SK-N-SH (cell line): ENCODE data around the gene PMP22. TPM values are rescaled to one million over a fixed set of nuclear protein-coding genes. Genes with fewer than 3 reads are reported as not detected.

Experiments
- CTCF ChIA-PET: fragments of 300-600, 350-600 bp; formaldehyde crosslinking; extraction: SDS; loops from one replicate; lab custom pipeline; 2021; lab: Yijun Ruan, JAX
- POLR2A ChIA-PET: fragments of 350-600 bp; sonication (Branson Sonifier 250); formaldehyde crosslinking; extraction: SDS; loops from one replicate; lab custom pipeline; 2020; ENCODE audit warnings: antibody characterized with exemption, inconsistent platforms; lab: Yijun Ruan, JAX
- DNase-seq: peaks from one replicate; pipeline ENCODE4 v3.0.0; 2012
- H2AFZ ChIP-seq: fragments of 200-600 bp; sonication (generic); 2 replicates; pipeline ENCODE4 v1.8.1; 2016; ENCODE audit warnings: antibody characterized with exemption, mild to moderate bottlenecking, low read depth
- H3F3A ChIP-seq: fragments of 200-600 bp; sonication (generic); replicated peaks from 2 replicates; pipeline ENCODE3; 2016; ENCODE audit warnings: antibody characterized with exemption, mild to moderate bottlenecking; ENCODE audit not compliant: insufficient read depth
- H3K27ac ChIP-seq, 2 experiments: fragments of 200-500 bp in 1 of 2; fragments of 200-600 bp in 1 of 2; sonication (Bioruptor generic) in 1 of 2; sonication (generic), shearing (Covaris generic) in 1 of 2; 2 replicates each; pipeline versions ENCODE4 v1.5.1 to v1.6.1; 2014 to 2016; ENCODE audit warnings: low read depth in 2 of 2, inconsistent platforms in 1 of 2, low read length in 1 of 2, mild to moderate bottlenecking in 1 of 2, mixed read lengths in 1 of 2
- H3K27me3 ChIP-seq: fragments of 200-600 bp; sonication (generic), shearing (Covaris generic); 2 replicates; pipeline ENCODE4 v1.6.1; 2016; ENCODE audit warnings: mixed run types; ENCODE audit not compliant: insufficient read depth
- H3K36me3 ChIP-seq, 2 experiments: fragments of 200-500 bp in 1 of 2; fragments of 200-600 bp in 1 of 2; sonication (Bioruptor generic) in 1 of 2; sonication (generic) in 1 of 2; replicated peaks in 1 of 2; 2 replicates each; pipeline versions ENCODE3 to v1.5.1; 2014 to 2016; ENCODE audit warnings: low read length in 1 of 2, mild to moderate bottlenecking in 1 of 2; ENCODE audit not compliant: insufficient read depth in 2 of 2, control insufficient read depth in 1 of 2
- H3K4me1 ChIP-seq, 2 experiments: fragments of 200-500 bp in 1 of 2; fragments of 200-600 bp in 1 of 2; sonication (Bioruptor generic) in 1 of 2; sonication (generic), shearing (Covaris generic) in 1 of 2; 2 replicates each; pipeline versions ENCODE4 v1.5.1 to v1.6.1; 2014 to 2016; ENCODE audit warnings: low read depth in 1 of 2, low read length in 1 of 2, mixed run types in 1 of 2; ENCODE audit not compliant: insufficient read depth in 2 of 2, control insufficient read depth in 1 of 2
- H3K4me2 ChIP-seq: fragments of 200-600 bp; sonication (generic), shearing (Covaris generic); 2 replicates; pipeline ENCODE4 v1.6.1; 2017; ENCODE audit warnings: mixed run types
- H3K4me3 ChIP-seq, 2 experiments: fragments of 200-500 bp in 1 of 2; fragments of 200-600 bp in 1 of 2; sonication (Bioruptor generic) in 1 of 2; sonication (generic), shearing (Covaris generic) in 1 of 2; 2 replicates each; pipeline versions ENCODE4 v1.5.1 to v1.8.1; 2014 to 2016; ENCODE audit warnings: low read depth in 2 of 2, inconsistent platforms in 1 of 2, low read length in 1 of 2, mild to moderate bottlenecking in 1 of 2, mixed read lengths in 1 of 2, moderate library complexity in 1 of 2
- H3K79me2 ChIP-seq: fragments of 200-600 bp; sonication (generic); 2 replicates; pipeline ENCODE4 v1.8.1; 2017; ENCODE audit warnings: mild to moderate bottlenecking; ENCODE audit not compliant: insufficient read depth
- H3K9ac ChIP-seq: fragments of 200-600 bp; sonication (generic); 2 replicates; pipeline ENCODE4 v1.6.1; 2017; ENCODE audit warnings: mixed run types
- H3K9me2 ChIP-seq: fragments of 200-600 bp; sonication (generic); 2 replicates; pipeline ENCODE4 v1.6.1; 2017; ENCODE audit warnings: mixed run types
- H3K9me3 ChIP-seq: fragments of 200-600 bp; sonication (generic); 2 replicates; pipeline ENCODE4 v1.6.1; 2017; ENCODE audit warnings: mixed run types, mild to moderate bottlenecking, moderate library complexity
- H4K20me1 ChIP-seq: fragments of 200-600 bp; sonication (generic); 2 replicates; pipeline ENCODE4 v1.6.1; 2017; ENCODE audit warnings: mild to moderate bottlenecking, mixed run types; ENCODE audit not compliant: insufficient read depth
- EZH2phosphoT487 ChIP-seq: fragments of 200-600 bp; sonication (generic); IDR thresholded peaks from 2 replicates; pipeline ENCODE4 v1.6.1; 2017; ENCODE audit warnings: low read depth, mixed run types, mild to moderate bottlenecking, antibody characterized with exemption, moderate library complexity, borderline replicate concordance
- FOSL2 ChIP-seq: IDR thresholded peaks from 2 replicates; pipeline ENCODE4 v1.4.0; 2012; ENCODE audit warnings: low read depth, mild to moderate bottlenecking, moderate library complexity, borderline replicate concordance
- FOXJ3 ChIP-seq: sonication (generic); formaldehyde crosslinking; IDR thresholded peaks from 2 replicates; pipeline ENCODE4 v1.5.1; 2020; ENCODE audit warnings: mild to moderate bottlenecking, missing genetic modification reagents
- FOXM1 ChIP-seq: IDR thresholded peaks from 2 replicates; pipeline ENCODE4 v1.4.0; 2012; ENCODE audit warnings: low read depth, mild to moderate bottlenecking
- GATA2 ChIP-seq: sonication (generic); formaldehyde crosslinking; IDR thresholded peaks from 2 replicates; pipeline ENCODE4 v1.5.0; 2020; ENCODE audit warnings: mild to moderate bottlenecking, missing genetic modification reagents
- NFIC ChIP-seq: IDR thresholded peaks from 2 replicates; pipeline ENCODE4 v1.4.0; 2012; ENCODE audit warnings: borderline replicate concordance
- RXRA ChIP-seq: IDR thresholded peaks from 2 replicates; pipeline ENCODE4 v1.4.0; 2012; ENCODE audit warnings: low read depth, mild to moderate bottlenecking, borderline replicate concordance
- SIN3A ChIP-seq: IDR thresholded peaks from 2 replicates; pipeline ENCODE4 v1.6.1; 2012; ENCODE audit warnings: low read depth, mild to moderate bottlenecking, low read length, moderate library complexity, borderline replicate concordance
- SMC3 ChIP-seq: IDR thresholded peaks from 2 replicates; pipeline ENCODE4 v1.6.1; 2012; ENCODE audit warnings: low read depth, low read length, improper control_type of control experiment
- TCF12 ChIP-seq: IDR thresholded peaks from 2 replicates; pipeline ENCODE4 v1.4.0; 2012
- YY1 ChIP-seq: IDR thresholded peaks from 2 replicates; pipeline ENCODE4 v1.4.0; 2012; ENCODE audit warnings: low read depth, mild to moderate bottlenecking
- WGBS: methylation state at CpG from one replicate; pipeline ENCODE4 v1.1.6; 2017; ENCODE audit warnings: low lambda C conversion rate; 5-methylcytosine and 5-hydroxymethylcytosine counted together
- polyA plus RNA-seq, 3 experiments: library from polyadenylated mRNA; depleted of rRNA; stranded (reverse); fragments of >200 nt; gene quantifications; 2 replicates each; pipeline ENCODE4 v1.2.3, GENCODE V29; 2012
- TF ChIP-seq, protein P1 (sequence below): IDR thresholded peaks from 2 replicates; pipeline ENCODE4 v1.4.0; 2012; ENCODE audit warnings: low read depth, borderline replicate concordance
- TF ChIP-seq, protein P2 (sequence below): IDR thresholded peaks from 2 replicates; pipeline ENCODE4; 2012

PMP22 gene
- polyA plus RNA-seq, 1 of the 3 experiments (the other 2 are of a cell fraction) = 82.5 TPM

DNA sequence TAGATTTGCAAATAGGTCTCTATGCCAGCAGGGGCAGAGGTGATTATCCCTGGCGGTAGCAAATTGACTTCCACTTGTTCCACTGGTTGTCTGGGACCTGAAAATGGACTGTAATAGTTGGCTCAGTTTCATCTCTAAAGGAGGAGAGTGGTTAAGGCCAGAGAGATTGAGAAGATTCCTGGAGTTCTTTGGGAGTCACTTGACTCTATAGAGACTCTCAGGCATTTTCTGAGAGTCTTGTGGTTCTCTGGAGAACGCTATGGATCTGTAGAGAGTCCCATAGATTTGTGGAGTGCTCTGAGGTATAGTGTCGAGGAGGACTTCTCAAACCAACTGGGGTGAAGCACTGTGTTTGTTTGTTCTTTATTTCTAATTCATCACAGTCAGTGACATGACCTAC, 8.9 kb upstream of the PMP22 start:
- Histone ChIP-seq H4K20me1 (no peaks in the 10 kb centered on the region), H3K4me3 (no peak overlapping the region), H3K4me1 (no peaks in the 10 kb centered on the region; a peak in 1 of 4 replicates), H3K9me3 (no peaks in the 10 kb centered on the region), H3K36me3 (no peaks in the 10 kb centered on the region), H2AFZ (no peak overlapping the region), H3F3A (no peaks in the 10 kb centered on the region), H3K4me2 (no peak overlapping the region), H3K9me2 (no peaks in the 10 kb centered on the region), H3K9ac (no peak overlapping the region), H3K27ac (no peak overlapping the region), H3K79me2 (no peaks in the 10 kb centered on the region), H3K27me3 (no peaks in the 10 kb centered on the region)
- ChIA-PET CTCF (interaction anchor here (1.0 to 1.2 kb wide), 2 partner anchors 11 to 16 kb away, joined by 3 read pairs; no protein-coding TSS in a partner anchor), POLR2A (no interaction called here)
- TF ChIP-seq EZH2phosphoT487 (no peak), RXRA (no peak), FOXJ3 (CRISPR knock-in tag) (no peak), SIN3A (no peak), SMC3 (no peak), FOXM1 (no peak), YY1 (no peak)
- TF ChIP-seq, protein P1, sequence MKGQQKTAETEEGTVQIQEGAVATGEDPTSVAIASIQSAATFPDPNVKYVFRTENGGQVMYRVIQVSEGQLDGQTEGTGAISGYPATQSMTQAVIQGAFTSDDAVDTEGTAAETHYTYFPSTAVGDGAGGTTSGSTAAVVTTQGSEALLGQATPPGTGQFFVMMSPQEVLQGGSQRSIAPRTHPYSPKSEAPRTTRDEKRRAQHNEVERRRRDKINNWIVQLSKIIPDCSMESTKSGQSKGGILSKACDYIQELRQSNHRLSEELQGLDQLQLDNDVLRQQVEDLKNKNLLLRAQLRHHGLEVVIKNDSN = no peak
- WGBS = 71% methylated on average over 3 of the region's 3 CpGs
- DNase-seq = no peak

DNA sequence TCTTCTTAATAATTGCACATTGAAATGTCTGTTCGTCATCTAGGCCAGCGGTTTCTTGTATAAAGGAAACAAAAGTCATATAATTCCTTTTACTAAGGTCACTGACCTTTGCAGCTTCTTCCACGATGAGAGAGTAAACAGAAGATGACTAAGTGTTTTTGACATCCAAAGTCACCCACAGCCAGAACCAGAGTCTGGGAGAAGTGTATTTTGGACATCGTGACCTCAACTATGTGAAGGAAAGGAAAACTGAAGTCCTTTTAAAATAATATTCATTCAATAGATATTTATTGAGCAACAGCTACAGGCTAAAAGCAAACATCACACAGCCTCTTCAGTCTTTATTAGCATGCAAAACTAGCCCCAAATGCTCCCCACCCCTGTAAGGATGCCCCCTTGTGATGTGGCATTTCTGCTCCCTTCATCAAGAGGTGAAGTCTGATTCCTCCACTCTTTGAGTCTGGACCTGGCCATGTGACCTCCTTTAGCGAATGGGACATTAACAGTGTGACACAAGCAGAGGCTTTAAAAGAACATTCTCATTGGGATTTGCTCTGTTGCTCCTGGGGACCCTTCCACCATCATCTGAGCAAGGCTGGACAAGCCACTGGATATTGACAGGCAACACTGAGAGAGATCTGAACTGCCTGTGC, 8.1 kb upstream of the PMP22 start:
- Histone ChIP-seq H3K4me1 (no peaks in the 10 kb centered on the region; a peak in 1 of 4 replicates), H3K36me3 (no peaks in the 10 kb centered on the region), H3K9me2 (no peaks in the 10 kb centered on the region), H3K9ac (no peak overlapping the region), H3K27ac (no peak overlapping the region), H3K79me2 (no peaks in the 10 kb centered on the region), H3F3A (no peaks in the 10 kb centered on the region), H3K4me3 (no peak overlapping the region), H3K4me2 (no peak overlapping the region), H3K9me3 (no peaks in the 10 kb centered on the region), H4K20me1 (no peaks in the 10 kb centered on the region), H3K27me3 (no peaks in the 10 kb centered on the region), H2AFZ (no peak overlapping the region)
- ChIA-PET CTCF (interaction anchor here (1.0 to 1.2 kb wide), 3 partner anchors 10 to 230 kb away, joined by 3 read pairs; no protein-coding TSS in a partner anchor), POLR2A (interaction anchor here (1.1 kb wide), 1 partner anchor 10 kb away, joined by 3 read pairs; no protein-coding TSS in a partner anchor)
- TF ChIP-seq GATA2 (CRISPR knock-in tag) (no peak), TCF12 (peak; percentile 37; the same call in 1 of the 2 replicates), NFIC (no peak), FOSL2 (peak; percentile 28; the same call in 1 of the 2 replicates), RXRA (peak; percentile 42; the same call in 1 of the 2 replicates)
- TF ChIP-seq, protein P2, sequence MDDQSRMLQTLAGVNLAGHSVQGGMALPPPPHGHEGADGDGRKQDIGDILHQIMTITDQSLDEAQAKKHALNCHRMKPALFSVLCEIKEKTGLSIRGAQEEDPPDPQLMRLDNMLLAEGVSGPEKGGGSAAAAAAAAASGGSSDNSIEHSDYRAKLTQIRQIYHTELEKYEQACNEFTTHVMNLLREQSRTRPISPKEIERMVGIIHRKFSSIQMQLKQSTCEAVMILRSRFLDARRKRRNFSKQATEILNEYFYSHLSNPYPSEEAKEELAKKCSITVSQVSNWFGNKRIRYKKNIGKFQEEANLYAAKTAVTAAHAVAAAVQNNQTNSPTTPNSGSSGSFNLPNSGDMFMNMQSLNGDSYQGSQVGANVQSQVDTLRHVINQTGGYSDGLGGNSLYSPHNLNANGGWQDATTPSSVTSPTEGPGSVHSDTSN = peak; percentile 23; the same call in 1 of the 2 replicates
- WGBS = 56% methylated on average over 5 of the region's 5 CpGs
- DNase-seq = no peak
